ENCODE measurements around the gene PCGF2. TPM values are rescaled to one million over a fixed set of nuclear protein-coding genes. Genes with fewer than 3 reads are reported as not detected.

Gene PCGF2
- total and polyA plus RNA-seq, 5 donors from 2014 or later: 0.25 TPM; not detected in 4

DNA sequence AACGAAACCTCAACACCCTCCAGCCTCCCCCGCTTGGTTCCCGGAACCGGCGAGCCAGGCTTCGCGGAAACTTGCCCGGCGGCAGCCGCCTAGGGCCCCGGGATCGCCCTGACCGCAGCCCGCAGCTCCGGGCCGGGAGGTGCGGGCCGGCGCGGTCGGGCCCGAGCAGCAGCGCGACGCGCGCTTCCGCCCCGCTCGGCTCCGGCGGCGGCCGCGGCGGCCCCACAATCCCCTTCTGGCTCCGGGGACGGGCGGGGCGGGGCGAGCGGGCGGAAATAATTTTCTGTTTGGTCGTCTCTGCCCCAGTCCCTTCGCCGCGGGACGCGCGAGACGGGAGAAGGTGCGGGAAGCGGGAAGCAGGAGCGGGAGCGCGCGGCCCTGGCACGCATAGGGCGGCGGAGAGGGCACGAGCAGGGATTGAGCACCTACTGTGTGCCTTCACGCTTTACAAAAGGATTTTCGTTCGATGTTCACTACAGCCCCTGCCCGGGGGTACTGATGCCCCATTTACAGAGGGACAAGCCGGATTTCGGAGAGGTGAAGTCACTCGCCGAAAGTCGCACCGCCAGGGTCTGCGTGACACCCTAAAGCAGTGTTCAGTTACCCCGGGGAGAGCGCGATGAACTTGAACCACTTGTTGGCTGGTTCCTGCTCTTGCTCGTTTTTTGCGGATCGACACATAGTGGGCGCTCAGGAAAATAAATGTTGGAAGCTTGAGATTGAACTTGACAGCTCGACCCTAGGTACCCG lies 45.8 kb downstream of the PCGF2 start:
- Mint-ChIP-seq H3K27me3 (no peaks in the 10 kb centered on the region), H3K9me3 (peaks cover 0 to 2% (median 0%) of the 10 kb centered on the region in 7 donors), H3K4me3 (peak overlapping the region; percentile 94 to 100 (median 98)), H3K4me1 (peaks cover 8 to 58% (median 29%) of the 10 kb centered on the region in 4 donors), H3K36me3 (peaks cover 4% of the 10 kb centered on the region), H3K27ac (peak overlapping the region; percentile 96 to 100 (median 99))
- DNase-seq (peak; percentile 76 to 92 (median 80)), ATAC-seq (ENCODE audit: low read depth in 2 of 2) (peak; percentile 54 to 57)
- Histone ChIP-seq H3K27me3 (ENCODE audit: control insufficient read depth, insufficient read depth, low read length) (no peaks in the 10 kb centered on the region), H3K9me3 (ENCODE audit: control insufficient read depth in 2 of 2, low read length in 2 of 2) (no peaks in the 10 kb centered on the region), H3K36me3 (ENCODE audit: control insufficient read depth, insufficient read depth, low read length) (no peaks in the 10 kb centered on the region), H3K4me3 (ENCODE audit: low read depth, low read length) (peak overlapping the region; percentile 91), H3K4me1 (ENCODE audit: control insufficient read depth, insufficient read depth, low read length, poor library complexity, severe bottlenecking) (peaks cover 61% of the 10 kb centered on the region), H3K27ac (ENCODE audit: insufficient read depth, low read length, poor library complexity, severe bottlenecking) (peak overlapping the region; percentile 98)

DNA sequence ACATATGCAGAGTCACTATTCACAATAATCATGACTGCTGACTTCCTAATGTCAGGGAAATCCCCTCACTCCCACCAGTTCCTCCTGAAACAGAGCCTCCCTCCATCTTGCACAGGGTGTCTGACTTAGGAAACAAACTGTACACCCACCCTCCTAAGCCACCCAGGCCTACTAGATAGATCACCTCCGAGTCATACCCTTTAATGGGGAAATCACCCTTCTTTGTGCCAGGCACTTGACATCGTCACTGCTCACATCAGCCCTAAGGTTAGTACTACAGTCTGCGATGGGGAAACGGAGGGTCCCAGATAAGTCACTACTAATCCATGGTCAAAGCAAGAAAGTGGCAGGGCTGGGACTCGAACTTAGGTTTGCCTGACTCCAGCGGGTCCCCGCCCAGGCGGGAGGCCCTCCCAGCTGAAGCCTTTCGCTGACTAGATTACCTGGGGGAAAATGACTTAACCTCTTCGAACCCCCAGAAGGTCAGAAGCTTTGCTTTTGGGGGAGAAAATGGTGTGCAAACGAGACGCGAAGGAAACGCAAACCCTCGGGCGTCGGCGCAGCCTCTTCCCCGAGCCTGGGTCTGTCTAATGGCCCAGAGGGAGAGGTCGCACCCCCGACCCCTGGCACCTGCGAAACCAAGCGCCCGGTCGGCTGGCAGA lies 46.5 kb downstream of the PCGF2 start:
- Mint-ChIP-seq H3K27ac (peak overlapping the region; percentile 96 to 98 (median 96)), H3K36me3 (peaks cover 3% of the 10 kb centered on the region), H3K9me3 (peaks cover 0 to 2% (median 0%) of the 10 kb centered on the region in 7 donors), H3K27me3 (peaks cover 4% of the 10 kb centered on the region), H3K4me3 (peak overlapping the region; percentile 29 to 100 (median 88)), H3K4me1 (peaks cover 13 to 58% (median 31%) of the 10 kb centered on the region in 4 donors)
- H3K4me1 ChIP-seq (ENCODE audit: control insufficient read depth, insufficient read depth, low read length, poor library complexity, severe bottlenecking): peaks cover 61% of the 10 kb centered on the region
- H3K4me3 ChIP-seq (ENCODE audit: low read depth, low read length): peak overlapping the region; percentile 69
- H3K27ac ChIP-seq (ENCODE audit: insufficient read depth, low read length, poor library complexity, severe bottlenecking): peak overlapping the region; percentile 98
- no peaks in the 10 kb centered on the region for H3K36me3 ChIP-seq (ENCODE audit: control insufficient read depth, insufficient read depth, low read length)
- H3K9me3 ChIP-seq (ENCODE audit: control insufficient read depth in 2 of 2, low read length in 2 of 2): no peaks in the 10 kb centered on the region
- DNase-seq (peak in 2 of 3 donors; percentile 63 to 68), ATAC-seq (ENCODE audit: low read depth in 2 of 2) (peak; percentile 37 to 44)
- no peaks in the 10 kb centered on the region for H3K27me3 ChIP-seq (ENCODE audit: control insufficient read depth, insufficient read depth, low read length)

DNA sequence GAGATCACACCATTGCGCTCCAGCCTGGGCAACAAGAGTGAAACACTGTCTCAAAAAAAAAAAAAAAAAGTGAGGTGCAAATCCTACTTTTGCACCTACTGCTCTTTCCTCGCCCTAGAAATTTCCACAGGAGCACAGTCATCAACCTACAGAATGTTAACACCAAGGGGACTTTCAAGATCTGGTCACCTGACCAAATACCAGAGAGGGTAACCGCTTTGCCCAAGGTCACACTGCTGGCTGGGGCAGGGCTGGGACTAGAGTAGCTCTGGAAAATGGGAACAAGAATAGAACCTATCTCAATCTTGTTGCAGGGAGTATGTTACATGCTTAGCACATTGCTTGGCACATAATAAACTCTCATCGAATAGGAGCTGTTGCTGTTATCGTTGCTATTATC lies 49.4 kb downstream of the PCGF2 start:
- Mint-ChIP-seq H3K27me3 (peaks cover 4% of the 10 kb centered on the region), H3K4me3 (peak overlapping the region in 1 of 4 donors; percentile 52), H3K36me3 (no peaks in the 10 kb centered on the region), H3K9me3 (no peaks in the 10 kb centered on the region), H3K4me1 (peaks cover 13 to 59% (median 32%) of the 10 kb centered on the region in 4 donors), H3K27ac (peak overlapping the region in 1 of 3 donors; percentile 56)
- ATAC-seq (ENCODE audit: low read depth in 2 of 2): no peak
- no peak overlapping the region for H3K4me3 ChIP-seq (ENCODE audit: low read depth, low read length)
- peaks cover 45% of the 10 kb centered on the region for H3K4me1 ChIP-seq (ENCODE audit: control insufficient read depth, insufficient read depth, low read length, poor library complexity, severe bottlenecking)
- H3K27ac ChIP-seq (ENCODE audit: insufficient read depth, low read length, poor library complexity, severe bottlenecking): no peak overlapping the region
- no peaks in the 10 kb centered on the region for H3K36me3 ChIP-seq (ENCODE audit: control insufficient read depth, insufficient read depth, low read length)
- no peak for DNase-seq
- H3K27me3 ChIP-seq (ENCODE audit: control insufficient read depth, insufficient read depth, low read length): no peaks in the 10 kb centered on the region
- H3K9me3 ChIP-seq (ENCODE audit: control insufficient read depth in 2 of 2, low read length in 2 of 2): no peaks in the 10 kb centered on the region

DNA sequence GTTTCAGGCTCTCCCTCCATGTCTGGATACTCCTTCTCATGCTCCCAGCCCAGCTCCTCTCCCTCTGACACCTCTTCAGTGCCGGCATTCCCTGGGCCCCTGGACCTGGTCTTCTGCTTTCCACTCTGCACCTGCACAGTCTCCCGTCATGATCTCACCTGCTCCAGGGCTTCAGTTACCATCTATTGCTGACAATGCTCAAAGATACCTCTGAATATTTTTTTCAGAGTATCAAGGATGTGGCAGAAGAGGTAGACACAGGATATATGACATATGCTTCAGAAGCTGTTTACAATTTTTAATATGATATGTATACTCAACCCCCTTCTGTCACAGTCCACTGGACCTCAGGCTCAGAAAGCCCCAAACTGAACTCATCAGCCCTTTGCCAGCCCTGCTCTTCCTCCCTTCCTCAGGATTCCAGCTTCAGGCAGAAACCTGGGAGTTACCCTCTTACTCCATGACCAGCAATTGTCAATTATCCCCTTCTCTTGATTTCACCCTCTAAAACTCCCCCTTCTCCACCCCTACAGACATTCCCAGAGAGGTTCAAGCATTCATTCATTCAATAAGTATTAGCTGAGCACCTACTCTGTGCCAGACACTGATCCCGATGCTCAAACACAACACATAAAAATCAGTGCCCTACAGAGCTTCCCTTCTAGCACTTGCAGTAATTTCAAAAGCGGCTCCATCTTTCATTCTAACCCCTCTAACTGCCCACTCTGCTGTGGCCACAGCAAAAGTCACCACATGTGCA lies 50.9 kb downstream of the PCGF2 start:
- no peaks in the 10 kb centered on the region for H3K9me3 ChIP-seq (ENCODE audit: control insufficient read depth in 2 of 2, low read length in 2 of 2)
- H3K4me1 Mint-ChIP-seq: peaks cover 7 to 48% (median 30%) of the 10 kb centered on the region in 4 donors
- H3K36me3 Mint-ChIP-seq: no peaks in the 10 kb centered on the region
- H3K27me3 Mint-ChIP-seq: peaks cover 4% of the 10 kb centered on the region
- no peaks in the 10 kb centered on the region for H3K27me3 ChIP-seq (ENCODE audit: control insufficient read depth, insufficient read depth, low read length)
- H3K27ac ChIP-seq (ENCODE audit: insufficient read depth, low read length, poor library complexity, severe bottlenecking): peak overlapping the region; percentile 17
- no peaks in the 10 kb centered on the region for H3K36me3 ChIP-seq (ENCODE audit: control insufficient read depth, insufficient read depth, low read length)
- peak overlapping the region; percentile 69 to 99 (median 92) for H3K27ac Mint-ChIP-seq
- ATAC-seq (ENCODE audit: low read depth in 2 of 2) (peak; percentile 36 to 49), DNase-seq (peak in 2 of 3 donors; percentile 22 to 70)
- H3K4me3 Mint-ChIP-seq: peak overlapping the region; percentile 34 to 89 (median 70)
- H3K4me1 ChIP-seq (ENCODE audit: control insufficient read depth, insufficient read depth, low read length, poor library complexity, severe bottlenecking): peaks cover 30% of the 10 kb centered on the region
- H3K9me3 Mint-ChIP-seq: no peaks in the 10 kb centered on the region
- peak overlapping the region; percentile 41 for H3K4me3 ChIP-seq (ENCODE audit: low read depth, low read length)

DNA sequence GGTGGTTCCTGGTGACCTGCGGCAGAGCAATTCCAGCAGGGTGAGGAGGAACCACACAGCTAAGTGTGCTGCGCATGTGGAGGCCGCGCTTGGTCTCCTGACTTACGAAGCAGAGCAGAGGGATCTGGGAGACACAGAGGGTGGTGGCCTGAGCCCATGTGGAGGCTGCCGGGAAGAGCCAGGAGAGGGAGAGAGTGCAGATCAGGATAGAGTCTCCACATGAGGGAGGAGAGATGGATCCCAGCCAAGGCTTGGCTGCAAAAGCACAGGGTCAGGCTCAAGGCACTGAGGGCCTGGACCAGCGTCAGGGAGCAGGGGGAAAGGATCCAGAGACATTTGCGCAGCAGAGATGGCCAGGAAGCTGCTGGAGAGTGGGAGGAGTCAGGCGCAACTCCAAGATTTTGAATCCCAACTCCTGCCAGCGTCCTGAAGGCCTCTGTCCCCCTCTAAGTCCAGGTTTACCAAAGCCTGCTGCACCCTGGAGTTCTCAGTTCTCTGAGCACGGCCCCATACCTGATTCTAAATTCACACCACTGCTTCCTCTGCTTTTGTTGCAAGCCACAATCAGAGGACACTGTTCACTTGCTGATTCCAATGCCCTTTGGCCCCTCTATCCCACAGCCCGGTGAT lies 54.3 kb downstream of the PCGF2 start:
- H3K4me1 ChIP-seq (ENCODE audit: control insufficient read depth, insufficient read depth, low read length, poor library complexity, severe bottlenecking): peaks cover 14% of the 10 kb centered on the region
- Mint-ChIP-seq H3K9me3 (no peaks in the 10 kb centered on the region), H3K27ac (peak overlapping the region in 2 of 3 donors; percentile 12 to 26), H3K36me3 (no peaks in the 10 kb centered on the region), H3K4me3 (no peak overlapping the region), H3K4me1 (peaks cover 7 to 26% (median 14%) of the 10 kb centered on the region in 4 donors), H3K27me3 (peaks cover 4% of the 10 kb centered on the region)
- DNase-seq (no peak), ATAC-seq (ENCODE audit: low read depth in 2 of 2) (no peak)
- no peak overlapping the region for H3K4me3 ChIP-seq (ENCODE audit: low read depth, low read length)
- H3K27me3 ChIP-seq (ENCODE audit: control insufficient read depth, insufficient read depth, low read length): no peaks in the 10 kb centered on the region
- H3K9me3 ChIP-seq (ENCODE audit: control insufficient read depth in 2 of 2, low read length in 2 of 2): no peaks in the 10 kb centered on the region
- H3K36me3 ChIP-seq (ENCODE audit: control insufficient read depth, insufficient read depth, low read length): no peaks in the 10 kb centered on the region
- no peak overlapping the region for H3K27ac ChIP-seq (ENCODE audit: insufficient read depth, low read length, poor library complexity, severe bottlenecking)

DNA sequence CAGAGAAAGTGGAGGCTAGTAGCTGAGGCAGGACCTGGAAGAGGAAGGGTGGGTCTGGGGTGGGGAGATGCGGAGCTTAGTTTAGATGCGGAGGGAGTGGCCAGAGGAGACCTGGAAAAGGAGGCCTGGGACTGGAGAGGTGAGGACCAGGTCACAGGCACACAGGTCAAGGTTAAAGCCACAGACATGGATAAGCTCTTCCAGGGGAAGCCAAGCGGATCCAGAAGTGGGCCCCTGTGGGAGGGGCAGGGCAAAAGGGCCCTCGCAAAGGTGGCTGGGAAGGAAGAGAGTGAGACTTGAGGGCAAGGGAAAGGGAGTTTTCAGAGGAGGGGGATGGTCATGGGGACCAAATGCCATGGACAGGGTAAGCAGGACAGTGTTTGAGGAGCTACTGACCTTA lies 57.0 kb downstream of the PCGF2 start:
- H3K27me3 ChIP-seq (ENCODE audit: control insufficient read depth, insufficient read depth, low read length): no peaks in the 10 kb centered on the region
- no peaks in the 10 kb centered on the region for H3K27me3 Mint-ChIP-seq
- no peak overlapping the region for H3K27ac ChIP-seq (ENCODE audit: insufficient read depth, low read length, poor library complexity, severe bottlenecking)
- no peaks in the 10 kb centered on the region for H3K36me3 ChIP-seq (ENCODE audit: control insufficient read depth, insufficient read depth, low read length)
- H3K4me1 ChIP-seq (ENCODE audit: control insufficient read depth, insufficient read depth, low read length, poor library complexity, severe bottlenecking): no peaks in the 10 kb centered on the region
- H3K4me1 Mint-ChIP-seq: peaks cover 0 to 7% (median 0%) of the 10 kb centered on the region in 4 donors
- DNase-seq (no peak), ATAC-seq (ENCODE audit: low read depth in 2 of 2) (no peak)
- no peak overlapping the region for H3K4me3 Mint-ChIP-seq
- no peaks in the 10 kb centered on the region for H3K36me3 Mint-ChIP-seq
- H3K27ac Mint-ChIP-seq: no peak overlapping the region
- no peaks in the 10 kb centered on the region for H3K9me3 Mint-ChIP-seq
- no peak overlapping the region for H3K4me3 ChIP-seq (ENCODE audit: low read depth, low read length)
- no peaks in the 10 kb centered on the region for H3K9me3 ChIP-seq (ENCODE audit: control insufficient read depth in 2 of 2, low read length in 2 of 2)

DNA sequence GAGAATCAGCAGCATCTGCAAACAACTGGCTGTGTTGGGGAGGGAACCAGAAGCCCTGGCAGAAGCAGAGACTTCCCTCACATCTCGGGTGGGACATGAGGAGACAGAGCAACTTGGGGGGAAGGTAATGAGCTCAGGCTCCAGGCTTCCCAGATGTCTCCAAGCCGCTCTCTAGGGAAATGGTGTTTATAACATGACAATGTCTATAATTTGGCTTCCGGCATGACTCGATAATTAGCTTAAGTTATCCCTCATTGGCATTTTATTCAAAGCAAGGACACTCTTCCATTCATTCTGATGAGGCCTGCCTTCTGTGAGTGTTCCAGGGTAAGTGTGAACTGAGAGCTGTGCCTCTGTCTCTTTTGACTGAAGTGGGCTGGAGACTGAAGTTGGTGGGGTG lies 57.8 kb downstream of the PCGF2 start:
- H3K27ac Mint-ChIP-seq: peak overlapping the region in 1 of 3 donors; percentile 60
- no peaks in the 10 kb centered on the region for H3K9me3 Mint-ChIP-seq
- Histone ChIP-seq H3K4me1 (ENCODE audit: control insufficient read depth, insufficient read depth, low read length, poor library complexity, severe bottlenecking) (no peaks in the 10 kb centered on the region), H3K27ac (ENCODE audit: insufficient read depth, low read length, poor library complexity, severe bottlenecking) (no peak overlapping the region), H3K4me3 (ENCODE audit: low read depth, low read length) (no peak overlapping the region), H3K27me3 (ENCODE audit: control insufficient read depth, insufficient read depth, low read length) (no peaks in the 10 kb centered on the region), H3K9me3 (ENCODE audit: control insufficient read depth in 2 of 2, low read length in 2 of 2) (no peaks in the 10 kb centered on the region), H3K36me3 (ENCODE audit: control insufficient read depth, insufficient read depth, low read length) (no peaks in the 10 kb centered on the region)
- H3K27me3 Mint-ChIP-seq: peaks cover 3% of the 10 kb centered on the region
- no peaks in the 10 kb centered on the region for H3K4me1 Mint-ChIP-seq
- ATAC-seq (ENCODE audit: low read depth in 2 of 2) (no peak), DNase-seq (no peak)
- no peaks in the 10 kb centered on the region for H3K36me3 Mint-ChIP-seq
- H3K4me3 Mint-ChIP-seq: no peak overlapping the region

Measured in CD4-positive, CD25-positive, alpha-beta regulatory T cell (primary cell).